GM12873 (cell line): Measurements from ENCODE around the gene UGT2A3.

Experiments
- TF ChIP-seq, protein P1 (sequence below): IDR thresholded peaks from 2 replicates; pipeline ENCODE4 v1.5.1; 2012; ENCODE audit warnings: low read depth, mild to moderate bottlenecking, moderate library complexity, low read length, control low read depth; ENCODE audit not compliant: insufficient read depth; ENCODE audit errors: missing control alignments

Gene UGT2A3

DNA sequence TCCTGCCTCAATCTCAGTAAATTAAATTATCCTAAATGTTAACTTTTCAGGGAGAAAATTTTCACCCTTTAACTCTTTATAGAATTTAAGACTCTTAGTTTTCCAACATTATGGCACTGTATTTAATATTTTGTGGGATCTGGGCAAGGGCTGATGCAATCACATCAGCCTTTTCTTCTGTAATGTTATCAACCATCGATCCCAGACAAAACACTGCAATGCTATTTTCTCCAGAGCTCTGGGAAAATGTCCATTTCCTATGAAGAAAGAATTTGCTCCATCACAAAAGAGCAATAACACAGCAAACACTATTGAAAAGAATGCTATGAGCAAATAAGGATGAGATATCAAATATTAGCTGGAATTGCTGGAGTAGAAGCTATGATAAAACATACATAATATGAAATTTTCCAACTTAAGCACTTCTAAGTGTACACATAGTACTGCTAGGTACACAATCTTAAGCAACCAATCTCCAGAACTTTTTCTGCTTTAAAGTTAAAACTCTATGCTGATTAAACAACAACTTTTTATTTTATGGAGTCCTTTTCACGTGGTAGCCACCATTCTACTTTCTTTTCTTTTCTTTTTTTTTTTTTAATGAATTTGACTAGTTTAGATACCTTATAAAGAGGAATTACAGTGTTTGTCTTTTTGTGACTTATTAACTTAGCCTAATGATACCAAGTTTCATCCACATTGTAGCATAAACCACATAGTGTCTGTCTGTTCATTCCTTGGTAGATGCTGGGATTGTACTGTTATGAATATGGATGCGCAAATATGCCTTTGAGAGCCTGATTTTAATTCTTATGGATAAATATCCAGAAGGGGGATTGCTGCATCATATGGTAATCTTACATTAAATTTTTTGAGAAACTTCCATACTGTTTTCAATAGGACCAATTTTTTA lies 43.6 kb downstream of the UGT2A3 start:
- TF ChIP-seq, protein P1, sequence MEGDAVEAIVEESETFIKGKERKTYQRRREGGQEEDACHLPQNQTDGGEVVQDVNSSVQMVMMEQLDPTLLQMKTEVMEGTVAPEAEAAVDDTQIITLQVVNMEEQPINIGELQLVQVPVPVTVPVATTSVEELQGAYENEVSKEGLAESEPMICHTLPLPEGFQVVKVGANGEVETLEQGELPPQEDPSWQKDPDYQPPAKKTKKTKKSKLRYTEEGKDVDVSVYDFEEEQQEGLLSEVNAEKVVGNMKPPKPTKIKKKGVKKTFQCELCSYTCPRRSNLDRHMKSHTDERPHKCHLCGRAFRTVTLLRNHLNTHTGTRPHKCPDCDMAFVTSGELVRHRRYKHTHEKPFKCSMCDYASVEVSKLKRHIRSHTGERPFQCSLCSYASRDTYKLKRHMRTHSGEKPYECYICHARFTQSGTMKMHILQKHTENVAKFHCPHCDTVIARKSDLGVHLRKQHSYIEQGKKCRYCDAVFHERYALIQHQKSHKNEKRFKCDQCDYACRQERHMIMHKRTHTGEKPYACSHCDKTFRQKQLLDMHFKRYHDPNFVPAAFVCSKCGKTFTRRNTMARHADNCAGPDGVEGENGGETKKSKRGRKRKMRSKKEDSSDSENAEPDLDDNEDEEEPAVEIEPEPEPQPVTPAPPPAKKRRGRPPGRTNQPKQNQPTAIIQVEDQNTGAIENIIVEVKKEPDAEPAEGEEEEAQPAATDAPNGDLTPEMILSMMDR, result no peak

DNA sequence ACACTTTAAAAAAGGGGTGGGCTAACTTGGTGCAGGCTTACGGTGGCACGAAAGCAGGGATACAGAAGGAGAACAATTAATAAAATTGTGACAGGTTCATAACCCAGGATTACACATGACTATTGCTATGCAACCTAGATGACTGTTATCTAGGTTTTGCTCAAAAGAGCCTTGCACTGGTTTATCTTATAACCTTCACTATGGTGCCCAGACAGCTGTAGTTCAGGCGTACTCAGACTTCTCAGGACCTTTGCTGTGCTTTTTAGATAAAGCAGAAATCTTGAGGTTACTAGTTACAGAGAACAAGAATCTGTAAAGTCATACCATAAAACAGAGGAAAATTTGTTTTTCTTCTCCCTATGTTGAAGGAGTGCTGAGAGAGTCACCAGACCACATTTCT lies 44.4 kb downstream of the UGT2A3 start:
- TF ChIP-seq, protein P1, result no peak

DNA sequence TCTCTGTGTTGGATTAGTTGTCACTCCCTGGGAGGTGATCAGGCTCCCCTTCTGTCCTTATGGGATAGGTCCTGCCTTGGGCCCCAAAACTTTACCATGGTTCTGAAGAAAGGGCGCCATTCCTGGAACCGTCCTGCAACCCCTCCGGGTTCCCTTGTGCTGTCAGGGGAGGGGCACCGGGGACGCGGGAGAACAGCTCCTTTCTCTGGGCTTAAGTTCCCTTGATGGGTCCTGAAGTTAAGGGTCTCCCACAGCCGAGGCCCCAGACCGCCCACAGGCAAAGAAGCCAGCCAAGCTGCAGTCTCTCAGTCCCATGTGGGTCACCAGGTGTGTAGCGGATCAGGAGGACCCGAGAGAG lies 44.8 kb downstream of the UGT2A3 start:
- TF ChIP-seq, protein P1, result no peak

DNA sequence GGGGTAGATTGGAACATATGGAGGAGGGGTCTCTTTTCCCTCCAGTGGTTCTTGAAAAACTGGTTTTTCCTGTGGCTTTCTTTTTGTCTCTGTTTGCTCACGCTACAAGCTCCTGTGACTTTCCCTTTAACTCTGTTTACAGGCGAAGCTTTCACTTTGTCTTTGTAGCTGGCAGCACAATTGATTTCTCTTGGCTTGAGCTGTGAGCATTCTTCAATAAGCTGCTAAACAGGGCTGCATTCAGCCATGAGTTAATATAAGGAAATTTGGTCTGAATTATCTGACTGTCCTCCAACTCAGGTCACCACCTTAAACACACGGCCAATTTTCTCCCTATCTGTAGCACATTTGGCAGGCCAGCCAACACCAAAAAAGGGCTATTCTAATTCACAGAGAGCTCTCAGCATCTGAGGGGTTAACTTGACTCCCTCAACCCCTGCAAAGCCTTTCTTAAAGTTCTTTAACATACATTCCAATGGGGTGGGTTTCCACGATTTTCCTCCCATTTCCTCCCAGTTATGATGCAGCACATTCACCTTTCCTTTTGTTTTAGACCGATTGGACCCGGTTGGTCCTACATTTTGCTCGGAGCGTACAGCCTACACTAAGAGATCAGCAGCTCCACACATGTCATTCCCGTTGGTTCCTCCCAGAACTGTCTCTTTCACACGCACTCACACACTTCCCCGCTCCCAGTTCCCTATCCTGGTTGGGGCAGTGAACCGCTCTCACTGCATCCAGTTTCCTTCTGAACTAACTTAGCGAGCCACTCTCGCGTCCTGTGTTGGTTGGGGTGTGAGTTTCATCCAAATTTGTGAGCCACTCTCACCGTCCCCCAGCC lies 45.4 kb downstream of the UGT2A3 start:
- TF ChIP-seq, protein P1, result no peak

DNA sequence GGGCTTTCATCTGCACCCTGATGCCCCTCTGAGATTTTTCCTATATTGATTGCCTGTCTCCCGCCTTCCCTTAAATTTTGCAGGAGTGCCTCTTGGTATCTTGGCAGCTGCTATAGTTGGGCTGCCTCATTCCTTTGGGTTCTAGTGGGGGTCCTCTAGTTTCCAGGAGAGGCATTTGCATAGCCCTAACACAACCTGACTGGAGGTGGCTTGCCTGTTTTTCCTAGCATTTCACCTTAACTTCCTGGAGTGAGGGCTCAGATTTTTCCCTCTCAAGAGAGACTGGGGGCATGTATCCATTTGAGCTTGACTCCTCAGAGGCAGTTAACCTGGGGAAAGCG lies 46.0 kb downstream of the UGT2A3 start:
- TF ChIP-seq, protein P1, result no peak

DNA sequence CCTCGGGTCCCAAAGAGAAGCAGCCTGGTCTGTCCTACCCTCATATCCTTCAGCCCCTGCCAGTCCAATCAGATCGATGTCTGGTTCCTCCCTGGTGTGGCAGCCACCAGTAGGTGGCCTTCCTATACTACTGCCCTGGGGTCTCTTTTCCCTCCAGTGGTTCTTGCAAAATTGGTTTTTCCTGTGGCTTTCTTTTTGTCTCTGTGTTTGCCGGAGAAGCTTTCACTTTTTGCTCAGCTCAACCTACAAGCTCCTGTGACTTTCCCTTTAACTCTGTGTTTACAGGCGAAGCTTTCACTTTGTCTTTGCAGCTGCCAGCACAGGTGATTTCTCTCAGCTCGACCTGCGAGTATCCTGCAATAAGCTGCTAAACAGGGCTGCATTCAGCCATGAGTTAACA lies 46.8 kb downstream of the UGT2A3 start:
- TF ChIP-seq, protein P1, result peak; percentile 39

DNA sequence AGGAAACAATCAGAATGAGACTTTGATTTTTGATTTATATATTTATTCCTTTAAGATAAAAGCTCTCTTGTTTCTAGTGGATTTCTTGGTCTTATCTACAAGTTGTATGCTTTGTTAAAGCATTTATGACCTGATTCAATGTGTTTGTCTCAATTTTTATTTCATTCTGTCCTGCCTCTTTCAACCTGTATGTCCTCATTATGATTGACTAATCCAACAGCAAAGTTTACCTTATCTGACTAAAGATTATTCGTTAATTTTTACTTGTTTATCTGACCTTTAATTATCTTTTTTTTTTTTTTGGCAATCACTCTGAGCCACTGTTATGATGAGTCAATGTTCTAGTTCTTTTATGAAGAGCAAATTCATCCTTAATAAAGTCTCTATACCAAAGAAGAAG lies 54.9 kb downstream of the UGT2A3 start:
- TF ChIP-seq, protein P1, result no peak
